Activated CD8-positive, alpha-beta memory T cell treated with anti-CD3 and anti-CD28 coated beads, Interleukin-2, amount 50 U/mL, for 1 hour (primary cell): ENCODE results near the gene CHORDC1.
"Not testable (repeated sequence)": the region's sequence is repeated elsewhere in the genome, so short reads cannot be mapped to it uniquely, and the experiment has no call there.

Source experiments
- DNase-seq: peaks from one replicate; pipeline ENCODE4 v3.0.0-alpha.2; 2020; ENCODE audit errors: extremely low read depth

The CHORDC1 gene

GRCh38 chr11:90216611-90217010, 6.2 kb downstream of the CHORDC1 start:
- no peak for DNase-seq

DNA sequence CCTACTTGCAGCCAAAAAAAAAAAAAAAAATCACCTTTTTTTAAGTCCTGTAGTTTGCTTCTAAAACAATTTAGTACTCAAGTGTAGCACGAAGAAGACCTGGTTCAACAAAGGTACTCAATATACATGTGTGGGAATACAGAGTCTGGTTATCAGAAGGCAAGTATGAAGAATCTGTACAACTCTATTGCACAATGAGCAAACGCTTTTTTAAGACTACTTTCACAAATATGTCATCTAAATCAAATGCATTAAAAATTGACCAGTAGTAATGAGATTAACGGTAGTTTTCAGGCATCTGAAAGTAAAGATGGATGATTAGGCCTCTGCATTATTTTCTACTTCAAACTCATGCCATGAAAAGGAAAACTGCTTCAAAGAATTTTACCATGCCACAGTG, 9.5 kb downstream of the CHORDC1 start:
- no peak for DNase-seq

DNA sequence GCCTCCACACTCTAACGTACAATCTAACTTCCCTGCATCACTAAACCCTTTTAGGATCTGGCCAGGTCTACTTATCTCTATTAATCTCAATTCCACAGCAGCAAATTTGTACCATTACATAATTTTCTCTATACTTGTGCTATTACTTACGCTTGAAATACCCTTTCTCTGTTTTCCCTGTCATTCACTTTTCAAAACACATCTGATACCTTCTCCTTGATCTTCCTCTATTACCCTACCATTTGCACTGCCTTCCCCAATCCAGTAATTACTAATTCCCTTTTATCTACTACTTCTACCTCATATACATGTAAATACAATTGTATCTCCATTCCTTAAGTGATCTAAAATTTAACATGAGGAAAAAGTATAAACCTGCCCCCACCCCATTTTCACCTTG, 14.0 kb downstream of the CHORDC1 start:
- DNase-seq, result no peak

DNA sequence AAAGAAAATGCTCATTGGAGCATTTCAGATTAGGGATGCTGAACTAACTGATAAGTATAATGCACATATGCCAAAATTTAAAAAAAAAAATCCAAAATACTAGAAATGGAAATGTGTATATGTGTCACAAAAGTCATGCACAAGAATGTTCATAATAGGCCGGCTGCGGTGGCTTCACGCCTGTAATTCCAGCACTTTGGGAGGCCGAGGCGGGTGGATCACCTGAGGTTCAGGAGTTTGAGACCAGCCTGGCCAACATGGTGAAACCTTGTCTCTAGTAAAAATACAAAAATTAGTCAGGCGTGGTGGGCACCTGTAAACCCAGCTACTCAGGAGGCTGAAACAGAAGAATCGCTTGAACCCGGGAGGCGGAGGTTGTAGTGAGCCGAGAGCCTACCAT, 14.9 kb downstream of the CHORDC1 start:
- DNase-seq, result not testable (repeated sequence)

- DNase-seq, result no peak
These were observed 17.8 kb downstream of the CHORDC1 start for GRCh38 chr11:90204832-90205646.

DNA sequence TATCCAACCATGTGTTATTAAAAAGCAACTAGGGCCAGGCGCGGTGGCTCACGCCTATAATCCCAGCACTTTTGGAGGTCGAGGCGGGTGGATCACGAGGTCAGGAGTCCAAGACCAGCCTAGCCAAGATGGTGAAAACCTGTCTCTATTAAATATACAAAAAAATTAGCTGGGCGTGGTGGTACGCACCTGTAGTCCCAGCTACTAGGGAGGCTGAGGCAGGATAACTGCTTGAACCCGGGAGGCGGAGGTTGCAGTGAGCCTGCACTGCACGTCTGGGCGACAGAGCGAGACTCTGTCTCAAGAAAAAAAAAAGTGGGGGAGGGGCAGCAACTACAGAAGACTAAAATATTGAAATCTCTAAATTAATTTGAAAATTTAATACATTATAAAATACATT, 18.4 kb downstream of the CHORDC1 start:
- no peak for DNase-seq

DNA sequence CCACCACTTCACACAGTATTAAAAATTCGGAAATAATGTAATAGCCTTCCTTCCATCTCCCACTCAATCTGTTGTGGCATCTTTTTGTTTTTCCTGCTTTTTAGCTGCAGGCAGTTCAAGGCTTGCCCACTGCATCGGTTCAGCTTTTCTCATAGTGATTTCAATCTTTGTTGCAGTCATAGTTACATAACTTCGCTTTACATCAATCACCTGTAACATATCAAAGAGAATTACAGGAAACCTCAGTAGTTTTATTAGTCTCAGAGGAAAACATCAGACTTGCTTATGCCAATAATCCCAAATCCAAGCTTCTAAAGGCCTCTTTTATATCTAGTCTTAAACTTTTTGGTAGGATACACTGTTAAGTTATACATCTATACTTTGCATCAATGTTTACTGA, 20.5 kb downstream of the CHORDC1 start:
- DNase-seq, result no peak

DNA sequence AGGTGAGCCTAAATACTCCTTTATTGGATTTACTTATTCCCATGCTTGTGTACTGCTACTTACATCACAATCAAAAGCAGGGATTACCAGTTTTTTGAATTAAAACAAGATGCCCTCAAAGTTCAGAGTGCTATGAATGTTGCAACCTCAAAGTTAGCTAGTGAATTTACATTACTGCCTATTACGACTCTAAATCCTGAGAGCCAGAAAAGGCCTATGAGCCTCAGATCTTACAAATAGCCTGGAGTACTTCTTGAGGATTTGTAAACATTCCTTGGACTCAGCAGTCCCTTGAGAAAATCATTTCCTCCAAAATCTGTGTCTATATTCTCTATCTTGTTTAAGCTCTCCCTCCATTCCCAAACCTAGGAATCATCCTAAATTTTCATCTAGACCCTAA, 25.5 kb downstream of the CHORDC1 start:
- DNase-seq, result no peak

- DNase-seq, result no peak
These were observed 29.8 kb downstream of the CHORDC1 start for GRCh38 chr11:90192869-90193582.

GRCh38 chr11:90189011-90189410, 33.8 kb downstream of the CHORDC1 start:
- DNase-seq, result no peak

GRCh38 chr11:90187839-90188238, 35.0 kb downstream of the CHORDC1 start:
- DNase-seq, result no peak

DNA sequence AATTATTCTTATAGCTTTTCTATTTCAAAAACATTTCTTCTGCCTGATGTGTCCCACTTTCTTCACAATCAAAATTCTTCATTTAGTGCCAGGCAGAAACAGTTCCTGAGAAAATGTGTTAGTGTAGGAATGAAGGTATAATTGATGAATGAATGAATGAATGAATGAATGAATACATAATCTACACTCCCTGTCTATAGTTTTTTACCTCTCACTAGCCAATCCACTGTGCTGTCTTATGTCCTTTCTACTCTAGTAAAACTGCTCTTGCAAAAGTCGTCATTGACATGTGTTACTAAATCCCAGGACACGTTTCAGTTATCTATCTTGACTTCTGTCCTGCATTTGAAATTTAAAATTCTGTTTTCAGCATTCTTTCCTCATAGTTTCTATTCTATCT, 42.9 kb downstream of the CHORDC1 start:
- DNase-seq, result no peak

- DNase-seq, result no peak
These were observed 44.1 kb downstream of the CHORDC1 start for GRCh38 chr11:90178751-90179150.

GRCh38 chr11:90176069-90176468, 46.8 kb downstream of the CHORDC1 start:
- no peak for DNase-seq

DNA sequence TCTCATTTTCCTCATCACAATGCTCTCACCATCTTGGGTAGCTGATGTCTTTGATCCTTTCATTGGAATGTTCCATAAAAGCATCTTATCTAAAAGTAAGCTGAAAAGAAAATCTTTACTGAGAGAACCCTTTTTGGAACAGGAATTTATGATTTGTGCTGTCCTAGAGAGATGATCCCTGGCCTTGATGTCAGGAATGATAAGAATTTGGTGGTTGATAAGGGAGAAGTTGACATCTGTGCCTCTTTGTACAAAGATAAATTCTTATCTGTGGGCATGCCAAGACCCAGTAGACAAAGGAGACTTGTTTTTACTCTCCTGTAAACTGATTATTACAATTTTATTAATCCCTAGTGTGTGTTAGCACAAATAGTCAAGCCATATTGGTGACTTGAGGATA, 51.5 kb downstream of the CHORDC1 start:
- no peak for DNase-seq

- DNase-seq, result no peak
These were observed 54.3 kb downstream of the CHORDC1 start for GRCh38 chr11:90168571-90168970.

GRCh38 chr11:90167704-90168103, 55.1 kb downstream of the CHORDC1 start:
- DNase-seq, result not testable (repeated sequence)

- DNase-seq, result not testable (repeated sequence)
These were observed 55.8 kb downstream of the CHORDC1 start for GRCh38 chr11:90166982-90167573.
